H1 (cell line): Measurements from ENCODE around the gene ZNF672. TPM values are rescaled to one million over a fixed set of nuclear protein-coding genes. Genes with fewer than 3 reads are reported as not detected.
A peak's percentile ranks its signal among the peaks of the same experiment; 100 is the strongest.

Experiments used
- CTCF ChIA-PET: fragments of 300-600 bp; sonication (Branson Sonifier 250); formaldehyde crosslinking; loops from one replicate; lab custom pipeline; 2021; ENCODE audit not compliant: partially characterized antibody; lab: Charles Lee
- POLR2A ChIA-PET: fragments of 300-600 bp; sonication (Branson Sonifier 250); formaldehyde crosslinking; loops from one replicate; lab custom pipeline; 2021; ENCODE audit warnings: inconsistent platforms; ENCODE audit not compliant: partially characterized antibody; lab: Charles Lee
- DNase-seq, 2 experiments: peaks; one replicate each; pipeline versions ENCODE4 v3.0.0 to v3.0.0-alpha.2; 2010 to 2022; ENCODE audit warnings: low spot score in 2 of 2, low read depth in 1 of 2, mixed read lengths in 1 of 2
- FAIRE-seq: peaks from 2 replicates; lab custom pipeline; 2011; peaks lifted over from hg19 to GRCh38; lab: Jason Lieb, UNC
- H2AFZ ChIP-seq: 2 replicates; pipeline ENCODE4 v1.8.1; 2012; ENCODE audit warnings: low read length, inconsistent platforms
- H2AK5ac ChIP-seq: 2 replicates; pipeline ENCODE4 v1.6.1; 2013; ENCODE audit warnings: low read depth, low read length
- H2BK120ac ChIP-seq: replicated peaks from 2 replicates; pipeline ENCODE3; 2013; ENCODE audit warnings: low read depth, low read length, inconsistent platforms
- H2BK12ac ChIP-seq: 2 replicates; pipeline ENCODE4 v1.6.1; 2013; ENCODE audit warnings: low read depth, low read length
- H2BK15ac ChIP-seq: 2 replicates; pipeline ENCODE4 v1.6.1; 2013; ENCODE audit warnings: low read length
- H2BK20ac ChIP-seq: 2 replicates; pipeline ENCODE4 v1.6.1; 2013; ENCODE audit warnings: low read length
- H2BK5ac ChIP-seq: 2 replicates; pipeline ENCODE4 v1.6.1; 2013; ENCODE audit warnings: low read depth, low read length
- H3K14ac ChIP-seq: 2 replicates; pipeline ENCODE4 v1.6.1; 2013; ENCODE audit warnings: inconsistent platforms; ENCODE audit not compliant: insufficient read length
- H3K18ac ChIP-seq: 2 replicates; pipeline ENCODE4 v1.6.1; 2013; ENCODE audit warnings: low read length; ENCODE audit errors: extremely low read depth
- H3K23ac ChIP-seq: 2 replicates; pipeline ENCODE4 v1.6.1; 2013; ENCODE audit warnings: inconsistent platforms; ENCODE audit not compliant: insufficient read length
- H3K23me2 ChIP-seq: 2 replicates; pipeline ENCODE4 v1.6.1; 2013; ENCODE audit warnings: low read depth, low read length
- H3K27ac ChIP-seq: 2 replicates; pipeline ENCODE4 v1.6.1; 2011; ENCODE audit warnings: low read depth, low read length, inconsistent platforms
- H3K27me3 ChIP-seq, 4 experiments: replicated peaks in 1 of 4; 1 replicate in 1 of 4; 2 replicates in 3 of 4; pipeline versions ENCODE4 v1.6.1 to v1.8.1; 2011 to 2013; ENCODE audit warnings: low read length in 3 of 4, mild to moderate bottlenecking in 3 of 4, inconsistent platforms in 2 of 4, mixed read lengths in 2 of 4, moderate library complexity in 1 of 4; ENCODE audit not compliant: control insufficient read depth in 3 of 4, insufficient read depth in 3 of 4; ENCODE audit errors: extremely low read depth in 1 of 4
- H3K36me3 ChIP-seq, 4 experiments: 2 replicates each; pipeline versions ENCODE4 v1.6.1 to v1.8.1; 2011 to 2013; ENCODE audit warnings: mild to moderate bottlenecking in 4 of 4, low read length in 3 of 4, moderate library complexity in 2 of 4, control low read depth in 1 of 4, inconsistent platforms in 1 of 4; ENCODE audit not compliant: insufficient read depth in 4 of 4, control insufficient read depth in 2 of 4
- H3K4ac ChIP-seq: replicated peaks from 2 replicates; pipeline ENCODE3; 2013; ENCODE audit warnings: low read length, low read depth, mixed read lengths, inconsistent platforms; ENCODE audit not compliant: insufficient read length
- H3K4me1 ChIP-seq, 4 experiments: replicated peaks in 1 of 4; 1 replicate in 1 of 4; 2 replicates in 3 of 4; pipeline versions ENCODE4 v1.6.1 to v1.8.1; 2011 to 2013; ENCODE audit warnings: low read length in 3 of 4, inconsistent platforms in 2 of 4, mixed read lengths in 1 of 4; ENCODE audit not compliant: insufficient read depth in 4 of 4, control insufficient read depth in 3 of 4
- H3K4me2 ChIP-seq, 2 experiments: 2 replicates each; pipeline versions ENCODE4 v1.6.1 to v1.8.1; 2011 to 2013; ENCODE audit warnings: low read depth in 2 of 2, low read length in 2 of 2, control low read depth in 1 of 2, inconsistent platforms in 1 of 2, mild to moderate bottlenecking in 1 of 2; ENCODE audit not compliant: insufficient read depth in 1 of 2
- H3K4me3 ChIP-seq, 4 experiments: fragments of 200-600, 300-600 bp in 1 of 4; sonication (generic), shearing (Covaris generic), sonication (Bioruptor Twin) in 1 of 4; 2 replicates each; pipeline versions ENCODE4 v1.5.1 to v1.8.1; 2011 to 2016; ENCODE audit warnings: low read length in 4 of 4, low read depth in 3 of 4, control low read depth in 2 of 4, inconsistent platforms in 2 of 4, mild to moderate bottlenecking in 2 of 4, mixed read lengths in 1 of 4, moderate library complexity in 1 of 4; ENCODE audit not compliant: insufficient read depth in 2 of 4; ENCODE audit errors: extremely low read depth in 1 of 4
- H3K56ac ChIP-seq: replicated peaks from 2 replicates; pipeline ENCODE3; 2013; ENCODE audit warnings: low read depth, mild to moderate bottlenecking, mixed read lengths, low read length, inconsistent platforms; ENCODE audit not compliant: insufficient read length
- H3K79me1 ChIP-seq: 2 replicates; pipeline ENCODE4 v1.6.1; 2013; ENCODE audit warnings: low read depth, low read length, control low read depth
- H3K79me2 ChIP-seq, 2 experiments: 2 replicates each; pipeline versions ENCODE4 v1.6.1 to v1.8.1; 2012 to 2013; ENCODE audit warnings: low read length in 2 of 2, mild to moderate bottlenecking in 2 of 2, inconsistent platforms in 1 of 2; ENCODE audit not compliant: insufficient read depth in 2 of 2, control insufficient read depth in 1 of 2
- H3K9ac ChIP-seq, 4 experiments: replicated peaks in 1 of 4; 1 replicate in 1 of 4; 2 replicates in 3 of 4; pipeline versions ENCODE4 v1.6.1 to v1.8.1; 2011 to 2013; ENCODE audit warnings: low read depth in 3 of 4, low read length in 3 of 4, control low read depth in 2 of 4, mild to moderate bottlenecking in 2 of 4, moderate library complexity in 2 of 4, inconsistent platforms in 1 of 4; ENCODE audit errors: extremely low read depth in 1 of 4
- H3K9me3 ChIP-seq, 2 experiments: 2 replicates each; pipeline versions ENCODE4 v1.6.1 to v1.8.1; 2012 to 2013; ENCODE audit warnings: mild to moderate bottlenecking in 2 of 2, moderate library complexity in 2 of 2, control low read depth in 1 of 2, inconsistent platforms in 1 of 2, low read depth in 1 of 2, low read length in 1 of 2, mixed read lengths in 1 of 2; ENCODE audit not compliant: insufficient read depth in 2 of 2
- H4K20me1 ChIP-seq, 2 experiments: replicated peaks in 1 of 2; 2 replicates each; pipeline versions ENCODE3 to v1.8.1; 2011 to 2013; ENCODE audit warnings: inconsistent platforms in 2 of 2, low read length in 2 of 2, mild to moderate bottlenecking in 1 of 2; ENCODE audit not compliant: insufficient read depth in 2 of 2, control insufficient read depth in 1 of 2
- H4K5ac ChIP-seq: 2 replicates; pipeline ENCODE4 v1.6.1; 2013; ENCODE audit warnings: low read length, low read depth, mixed read lengths, inconsistent platforms; ENCODE audit not compliant: insufficient read length
- H4K8ac ChIP-seq: 2 replicates; pipeline ENCODE4 v1.8.0; 2013; ENCODE audit warnings: mild to moderate bottlenecking, moderate library complexity, low read length, inconsistent platforms; ENCODE audit not compliant: insufficient read depth; ENCODE audit errors: extremely low read depth
- H4K91ac ChIP-seq: replicated peaks from 2 replicates; pipeline ENCODE3; 2013; ENCODE audit warnings: low read length, mixed read lengths, inconsistent platforms; ENCODE audit not compliant: insufficient read length
- ATF2 ChIP-seq: IDR thresholded peaks from 2 replicates; pipeline ENCODE4 v1.6.1; 2012; ENCODE audit warnings: low read length, inconsistent platforms
- CBX5 ChIP-seq: fragments of 300-800, 300-1000 bp; sonication (generic); IDR thresholded peaks from 2 replicates; pipeline ENCODE4 v1.7.1; 2016; ENCODE audit warnings: antibody characterized with exemption, low read length, low read depth
- JUN ChIP-seq: IDR thresholded peaks from 2 replicates; pipeline ENCODE4 v1.6.1; 2011; ENCODE audit warnings: low read depth, mild to moderate bottlenecking, improper control_type of control experiment, low read length
- JUND ChIP-seq: IDR thresholded peaks from 2 replicates; pipeline ENCODE4 v1.6.1; 2011; ENCODE audit warnings: mild to moderate bottlenecking, improper control_type of control experiment, low read length
- MAFK ChIP-seq: IDR thresholded peaks from 2 replicates; pipeline ENCODE4 v1.6.1; 2012; ENCODE audit warnings: low read depth, mild to moderate bottlenecking, improper control_type of control experiment, low read length
- RNF2 ChIP-seq: fragments of 200-900, 300-1000 bp; sonication (generic); IDR thresholded peaks from 2 replicates; pipeline ENCODE4 v1.7.1; 2016; ENCODE audit warnings: borderline replicate concordance, low read depth, mild to moderate bottlenecking, antibody characterized with exemption, low read length; ENCODE audit not compliant: poor library complexity, severe bottlenecking; ENCODE audit errors: missing control alignments
- RXRA ChIP-seq: IDR thresholded peaks from 2 replicates; pipeline ENCODE4 v1.6.1; 2011; ENCODE audit warnings: low read depth, mild to moderate bottlenecking, low read length, moderate library complexity; ENCODE audit not compliant: insufficient read depth
- SIN3A ChIP-seq, 2 experiments: IDR thresholded peaks in 1 of 2; conservative IDR thresholded peaks in 1 of 2; 2 replicates each; pipeline ENCODE4 v1.6.1; 2011 to 2012; ENCODE audit warnings: low read length in 2 of 2, improper control_type of control experiment in 1 of 2, low read depth in 1 of 2, mild to moderate bottlenecking in 1 of 2
- SP2 ChIP-seq: IDR thresholded peaks from 2 replicates; pipeline ENCODE4 v1.6.1; 2012; ENCODE audit warnings: mild to moderate bottlenecking, low read length, inconsistent platforms
- SUZ12 ChIP-seq: fragments of 200-600 bp; sonication (generic); IDR thresholded peaks from 2 replicates; pipeline ENCODE4 v1.6.1; 2012; ENCODE audit warnings: mild to moderate bottlenecking, inconsistent platforms, low read length, moderate library complexity, mixed read lengths
- WGBS, 2 experiments: shearing (Covaris generic) in 1 of 2; methylation state at CpG; one replicate each; pipeline versions ENCODE4 v1.1.6 to v1.1.7; 2013 to 2015; ENCODE audit warnings: low lambda C conversion rate in 2 of 2, mixed read lengths in 2 of 2, inconsistent platforms in 1 of 2, low coverage in 1 of 2, missing lambda C conversion rate in 1 of 2; ENCODE audit not compliant: insufficient replicate concordance in 2 of 2, insufficient coverage in 1 of 2, insufficient read length in 1 of 2; ENCODE audit errors: extremely low coverage in 1 of 2, missing lambda C conversion rate in 1 of 2; 5-methylcytosine and 5-hydroxymethylcytosine counted together
- polyA plus RNA-seq, 7 experiments: library from polyadenylated mRNA; depleted of rRNA in 3 of 7; stranded (reverse) in 5 of 7; unstranded in 2 of 7; fragments of >200 nt in 5 of 7; fragments of 200-250 nt in 2 of 7; gene quantifications; 1 replicate in 5 of 7; 2 replicates in 1 of 7; 4 replicates in 1 of 7; pipeline versions ENCODE4 v1.2.1 to v1.2.3, GENCODE V29; 2011 to 2013; ENCODE audit warnings: missing spikeins in 2 of 7, mixed read lengths in 2 of 7
- total RNA-seq: library from RNA; stranded (reverse); fragmentation: NEBNext Ultra II Directional; extraction: Animal tissue kit (Norgen Biotek cat#: 25700); gene quantifications from 2 replicates; pipeline ENCODE4 v1.2.1, GENCODE V29; 2021

The ZNF672 gene
- total and polyA plus RNA-seq, 2 of the 8 experiments (the other 6 are each of a cell fraction or from before 2014, with no cell fraction given), result 30.7 to 40.4 TPM

- H2AK5ac ChIP-seq, result peak overlapping the region; percentile 80; the same call in 1 of the 2 replicates
- H2BK15ac ChIP-seq, result 0 out of 2 replicates have a peak overlapping the region, but pooled peaks have one; percentile 92
- H3K4ac ChIP-seq, result no peak overlapping the region
- 0 out of 2 replicates have a peak, but pooled peaks cover 2% of the 10 kb centered on the region for H3K79me1 ChIP-seq
- WGBS, 2 experiments, result 94% methylated on average over 7 of the region's 7 CpGs; no CpG with 5 or more reads in 1 of the 2 experiments
- H3K9me3 ChIP-seq, result no peaks in the 10 kb centered on the region
- H4K8ac ChIP-seq, result no peak overlapping the region; the same call in 1 of the 2 replicates
- H2BK12ac ChIP-seq, result 0 out of 2 replicates have a peak overlapping the region, but pooled peaks have one; percentile 2
- H2AFZ ChIP-seq, result no peak overlapping the region
- H3K36me3 ChIP-seq, result peaks cover 10 to 28% (median 20%) of the 10 kb centered on the region in 4 experiments
- H3K23ac ChIP-seq, result no peak overlapping the region
- ChIA-PET POLR2A (interaction anchor here (0.6 to 5.9 kb wide), 7 partner anchors 11 to 51 kb away, joined by 3 to 46 read pairs (median 4); partner anchors contain the start of gene ZNF672), CTCF (interaction anchor here (1.8 to 5.0 kb wide), 2 partner anchors 15 to 26 kb away, joined by 5 to 58 read pairs; no protein-coding TSS in a partner anchor)
- no peak overlapping the region for H2BK5ac ChIP-seq
- peak overlapping the region; percentile 76 to 93 (median 84) for H3K4me3 ChIP-seq
- no peak overlapping the region for H3K56ac ChIP-seq
- H3K14ac ChIP-seq, result no peak overlapping the region
- H4K5ac ChIP-seq, result no peak overlapping the region
- peaks cover 3 to 5% of the 10 kb centered on the region in 2 experiments for H4K20me1 ChIP-seq
- no peak for FAIRE-seq
- peak overlapping the region; percentile 75; the same call in 1 of the 2 replicates for H3K27ac ChIP-seq
- peak overlapping the region; percentile 39 to 81 (median 62); a peak in 5 of 7 replicates for H3K9ac ChIP-seq
- H3K4me2 ChIP-seq, result peak overlapping the region; percentile 80 to 99
- no peak overlapping the region for H2BK20ac ChIP-seq
- peaks cover 0 to 11% (median 7%) of the 10 kb centered on the region in 4 experiments; a peak in 6 of 7 replicates for H3K4me1 ChIP-seq
- peaks cover 15% of the 10 kb centered on the region for H3K23me2 ChIP-seq
- no peak overlapping the region for H2BK120ac ChIP-seq
- H3K27me3 ChIP-seq, result peaks cover 0 to 6% (median 2%) of the 10 kb centered on the region in 4 experiments; a peak in 3 of 7 replicates
- DNase-seq, result no peak
- H3K79me2 ChIP-seq, result peaks cover 0 to 8% of the 10 kb centered on the region in 2 experiments; a peak in 1 of 4 replicates
- H3K18ac ChIP-seq, result no peak overlapping the region
- H4K91ac ChIP-seq, result no peak overlapping the region
- TF ChIP-seq RNF2, result no peak
- no peak for TF ChIP-seq SIN3A (conservative IDR thresholded peaks at IDR 0.05 in 1 of 2, IDR thresholded peaks at IDR 0.05 in 1 of 2; ENCODE audit: low read depth in 1 of 2, low read length in 2 of 2)
- TF ChIP-seq JUN, result no peak
- no peak for TF ChIP-seq SP2
- no peak for TF ChIP-seq RXRA
- TF ChIP-seq CBX5, result no peak
- no peak for TF ChIP-seq MAFK
- no peak for TF ChIP-seq ATF2
- TF ChIP-seq JUND, result no peak
- TF ChIP-seq SUZ12, result no peak
These were observed 19.2 kb downstream of the ZNF672 start for GRCh38 chr1:248857201-248857600.
